Endothelial cell of umbilical vein (primary cell): Measurements from ENCODE around the gene POGLUT3. TPM values are rescaled to one million over a fixed set of nuclear protein-coding genes. Genes with fewer than 3 reads are reported as not detected.

ENCODE experiments used
- BruUV-seq: library from RNA; stranded (reverse); fragments of 400-500 nt; replicated peaks from 2 replicates; lab custom pipeline; 2021; lab: Mats Ljungman, UMichigan
- CTCF ChIA-PET: fragments of 300-600, 350-600 bp; sonication (Branson Sonifier 250); formaldehyde crosslinking; loops from one replicate; lab custom pipeline; 2021; ENCODE audit warnings: antibody characterized with exemption, inconsistent platforms; lab: Charles Lee
- POLR2A ChIA-PET: fragments of 300-600, 350-600 bp; sonication (Branson Sonifier 250); formaldehyde crosslinking; loops from one replicate; lab custom pipeline; 2021; ENCODE audit warnings: antibody characterized with exemption, inconsistent platforms; lab: Charles Lee
- DNase-seq: peaks from one replicate; pipeline ENCODE4 v3.0.0-alpha.2; 2011; ENCODE audit warnings: low read depth, low spot score
- FAIRE-seq: peaks from 2 replicates; lab custom pipeline; 2011; peaks lifted over from hg19 to GRCh38; lab: Jason Lieb, UNC
- H2AFZ ChIP-seq: 2 replicates; pipeline ENCODE4 v1.6.0; 2012; ENCODE audit warnings: low read depth, low read length, control low read depth, inconsistent platforms
- H3K27ac ChIP-seq: 2 replicates; pipeline ENCODE4 v1.5.1; 2011; ENCODE audit warnings: low read depth, mild to moderate bottlenecking, control low read depth, low read length, moderate library complexity; ENCODE audit not compliant: insufficient read depth
- H3K27me3 ChIP-seq, 2 experiments: 2 replicates each; pipeline versions ENCODE4 v1.6.0 to v1.6.1; 2011; ENCODE audit warnings: low read length in 2 of 2, mixed read lengths in 1 of 2; ENCODE audit not compliant: control insufficient read depth in 2 of 2, insufficient read depth in 2 of 2
- H3K36me3 ChIP-seq, 2 experiments: 2 replicates in 1 of 2; 3 replicates in 1 of 2; pipeline ENCODE4 v1.5.1; 2011; ENCODE audit warnings: low read length in 2 of 2, mild to moderate bottlenecking in 1 of 2, moderate library complexity in 1 of 2; ENCODE audit not compliant: control insufficient read depth in 2 of 2, insufficient read depth in 2 of 2; ENCODE audit errors: extremely low read depth in 1 of 2
- H3K4me1 ChIP-seq: 3 replicates; pipeline ENCODE4 v1.5.1; 2011; ENCODE audit warnings: mild to moderate bottlenecking, low read length; ENCODE audit not compliant: control insufficient read depth, insufficient read depth; ENCODE audit errors: extremely low read depth
- H3K4me2 ChIP-seq: 2 replicates; pipeline ENCODE4 v1.6.1; 2011; ENCODE audit warnings: low read length, control low read depth, mixed read lengths; ENCODE audit not compliant: insufficient read depth
- H3K4me3 ChIP-seq, 3 experiments: fragments of 200-600 bp in 1 of 3; sonication (generic), shearing (Covaris generic) in 1 of 3; replicated peaks in 1 of 3; 2 replicates each; pipeline ENCODE4 v1.5.1; 2011 to 2016; ENCODE audit warnings: control low read depth in 3 of 3, low read length in 3 of 3, mild to moderate bottlenecking in 2 of 3, inconsistent platforms in 1 of 3, low read depth in 1 of 3, moderate library complexity in 1 of 3; ENCODE audit not compliant: insufficient read depth in 1 of 3
- H3K79me2 ChIP-seq: 2 replicates; pipeline ENCODE4 v1.6.0; 2012; ENCODE audit warnings: low read length, inconsistent platforms; ENCODE audit not compliant: control insufficient read depth, insufficient read depth
- H3K9ac ChIP-seq: replicated peaks from 2 replicates; pipeline ENCODE3; 2011; ENCODE audit warnings: low read length, control low read depth; ENCODE audit not compliant: insufficient read depth; ENCODE audit errors: extremely low read depth
- H3K9me1 ChIP-seq: replicated peaks from 3 replicates; pipeline ENCODE4 v1.6.0; 2011; ENCODE audit warnings: mild to moderate bottlenecking, low read length; ENCODE audit not compliant: control insufficient read depth, insufficient read depth; ENCODE audit errors: extremely low read depth
- H3K9me3 ChIP-seq: replicated peaks from 2 replicates; pipeline ENCODE4 v1.5.1; 2012; ENCODE audit warnings: low read length, inconsistent platforms; ENCODE audit not compliant: control insufficient read depth, insufficient read depth
- H4K20me1 ChIP-seq: replicated peaks from 2 replicates; pipeline ENCODE3; 2011; ENCODE audit warnings: mild to moderate bottlenecking, low read length; ENCODE audit not compliant: control insufficient read depth, insufficient read depth; ENCODE audit errors: extremely low read depth
- FOS ChIP-seq: IDR thresholded peaks from 2 replicates; pipeline ENCODE4 v1.6.1; 2011; ENCODE audit warnings: mild to moderate bottlenecking, low read length, moderate library complexity, borderline replicate concordance; ENCODE audit not compliant: insufficient read depth
- GATA2 ChIP-seq: IDR thresholded peaks from 2 replicates; pipeline ENCODE4 v1.7.0; 2011; ENCODE audit warnings: low read depth, mild to moderate bottlenecking, moderate library complexity, mixed read lengths, low read length; ENCODE audit not compliant: insufficient read length, insufficient read depth
- POLR2A ChIP-seq: IDR thresholded peaks from 2 replicates; pipeline ENCODE4 v1.6.1; 2012; ENCODE audit warnings: low read depth, mild to moderate bottlenecking, control low read depth, low read length
- dilution Hi-C: fragments of 300-500 bp; cut with MboI; formaldehyde crosslinking; loops from one replicate; pipeline ENCODE4 v1.15.0; 2019; ENCODE audit warnings: low sequenced_read_pairs; ENCODE audit not compliant: extremely low pct_ligation_motif_present
- intact Hi-C: fragments of 100-400 bp; cut with micrococcal nuclease; formaldehyde crosslinking; loops from one replicate; pipeline ENCODE4 v1.10.0; 2022
- polyA plus RNA-seq, 4 experiments: library from polyadenylated mRNA; depleted of rRNA in 3 of 4; stranded (reverse) in 3 of 4; unstranded in 1 of 4; fragments of >200 nt; gene quantifications; 2 replicates each; pipeline versions ENCODE4 v1.2.1 to v1.2.3, GENCODE V29; 2011 to 2012; ENCODE audit warnings: missing spikeins in 1 of 4
- total RNA-seq: library from RNA; stranded (reverse); gene quantifications from 2 replicates; pipeline ENCODE4 v1.2.3, GENCODE V29; 2021
- TF ChIP-seq, protein P1 (sequence below): IDR thresholded peaks from 2 replicates; pipeline ENCODE4 v1.6.1; 2011; ENCODE audit not compliant: insufficient read depth, insufficient read length
- TF ChIP-seq, protein P2 (sequence below), 2 donors: IDR thresholded peaks; 1 replicate in 1 of 2; 2 replicates in 1 of 2; pipeline ENCODE4 v1.5.1; 2011; ENCODE audit warnings: low read length in 2 of 2, mild to moderate bottlenecking in 2 of 2, moderate library complexity in 2 of 2, control low read depth in 1 of 2, inconsistent platforms in 1 of 2, low read depth in 1 of 2; ENCODE audit not compliant: insufficient read depth in 1 of 2; ENCODE audit errors: extremely low read depth in 1 of 2

POGLUT3 gene
- total and polyA plus RNA-seq, 2 donors (not counting 3 experiments of a cell fraction or from before 2014, with no cell fraction given), result 14.3 to 46.4 TPM

DNA sequence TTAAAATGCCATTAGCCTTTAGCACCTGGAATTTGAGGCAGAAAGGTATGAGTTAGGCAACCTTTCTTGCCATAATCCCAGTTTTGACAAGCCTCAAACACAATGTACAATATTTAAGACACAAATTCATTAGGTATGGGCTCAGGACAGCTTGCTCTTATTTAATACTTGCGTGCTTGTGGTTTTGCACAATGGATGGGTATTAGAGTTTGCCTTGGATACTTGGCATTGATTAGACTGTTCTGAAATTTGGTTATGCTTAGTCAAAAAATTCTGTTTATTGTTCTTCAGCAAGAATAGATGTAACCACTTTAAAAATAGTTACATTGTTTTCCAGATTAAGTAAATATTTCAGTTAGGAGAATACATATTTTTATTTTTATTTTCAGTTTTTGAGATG lies 25.5 kb downstream of the POGLUT3 start:
- H3K9me1 ChIP-seq, result no peaks in the 10 kb centered on the region
- no peak overlapping the region for H3K4me3 ChIP-seq
- no peak overlapping the region for H3K4me2 ChIP-seq
- H4K20me1 ChIP-seq, result no peaks in the 10 kb centered on the region
- POLR2A ChIA-PET, result no interaction called here
- CTCF ChIA-PET, result no interaction called here
- no peak overlapping the region for H2AFZ ChIP-seq
- no peaks in the 10 kb centered on the region for H3K4me1 ChIP-seq
- DNase-seq (no peak), FAIRE-seq (no peak)
- dilution Hi-C loops (no loop called here), intact Hi-C loops (no loop called here)
- TF ChIP-seq, protein P1, sequence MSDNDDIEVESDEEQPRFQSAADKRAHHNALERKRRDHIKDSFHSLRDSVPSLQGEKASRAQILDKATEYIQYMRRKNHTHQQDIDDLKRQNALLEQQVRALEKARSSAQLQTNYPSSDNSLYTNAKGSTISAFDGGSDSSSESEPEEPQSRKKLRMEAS, result no peak
- TF ChIP-seq POLR2A (no peak), GATA2 (no peak)
- TF ChIP-seq, protein P2, sequence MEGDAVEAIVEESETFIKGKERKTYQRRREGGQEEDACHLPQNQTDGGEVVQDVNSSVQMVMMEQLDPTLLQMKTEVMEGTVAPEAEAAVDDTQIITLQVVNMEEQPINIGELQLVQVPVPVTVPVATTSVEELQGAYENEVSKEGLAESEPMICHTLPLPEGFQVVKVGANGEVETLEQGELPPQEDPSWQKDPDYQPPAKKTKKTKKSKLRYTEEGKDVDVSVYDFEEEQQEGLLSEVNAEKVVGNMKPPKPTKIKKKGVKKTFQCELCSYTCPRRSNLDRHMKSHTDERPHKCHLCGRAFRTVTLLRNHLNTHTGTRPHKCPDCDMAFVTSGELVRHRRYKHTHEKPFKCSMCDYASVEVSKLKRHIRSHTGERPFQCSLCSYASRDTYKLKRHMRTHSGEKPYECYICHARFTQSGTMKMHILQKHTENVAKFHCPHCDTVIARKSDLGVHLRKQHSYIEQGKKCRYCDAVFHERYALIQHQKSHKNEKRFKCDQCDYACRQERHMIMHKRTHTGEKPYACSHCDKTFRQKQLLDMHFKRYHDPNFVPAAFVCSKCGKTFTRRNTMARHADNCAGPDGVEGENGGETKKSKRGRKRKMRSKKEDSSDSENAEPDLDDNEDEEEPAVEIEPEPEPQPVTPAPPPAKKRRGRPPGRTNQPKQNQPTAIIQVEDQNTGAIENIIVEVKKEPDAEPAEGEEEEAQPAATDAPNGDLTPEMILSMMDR (IDR thresholded peaks at IDR 0.05; ENCODE audit: extremely low read depth in 1 of 2, insufficient read depth in 1 of 2, low read depth in 1 of 2, low read length in 2 of 2), result no peak
- H3K9ac ChIP-seq, result no peak overlapping the region
- H3K9me3 ChIP-seq, result no peaks in the 10 kb centered on the region
- no TSS peak for BruUV-seq
- no peaks in the 10 kb centered on the region for H3K79me2 ChIP-seq
- H3K27ac ChIP-seq, result no peak overlapping the region
- peaks cover 0 to 2% of the 10 kb centered on the region in 2 experiments for H3K36me3 ChIP-seq
- H3K27me3 ChIP-seq, result no peaks in the 10 kb centered on the region

DNA sequence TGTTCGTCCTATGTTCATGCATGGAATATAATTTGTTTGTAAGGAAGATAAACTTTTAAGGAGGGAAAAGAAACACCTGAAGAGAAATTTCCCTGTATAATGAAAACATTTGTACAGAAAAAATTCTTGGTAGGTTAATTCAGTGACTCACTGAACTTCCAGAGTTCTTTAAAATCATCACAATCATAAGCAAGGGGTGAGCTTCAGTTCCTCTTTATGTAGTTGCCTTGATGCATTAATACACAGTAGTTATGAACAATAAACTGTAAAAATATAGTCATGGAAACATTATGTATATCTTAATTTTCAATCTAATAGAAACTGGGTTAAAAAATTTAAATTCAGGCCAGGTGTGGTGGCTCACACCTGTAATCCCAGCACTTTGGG lies 29.7 kb downstream of the POGLUT3 start:
- DNase-seq, result no peak
- Histone ChIP-seq H3K9me1 (no peaks in the 10 kb centered on the region), H2AFZ (no peak overlapping the region), H3K9ac (no peak overlapping the region), H3K4me3 (no peak overlapping the region), H3K4me1 (peaks cover 3% of the 10 kb centered on the region), H3K36me3 (no peaks in the 10 kb centered on the region), H4K20me1 (no peaks in the 10 kb centered on the region), H3K79me2 (no peaks in the 10 kb centered on the region), H3K4me2 (no peak overlapping the region), H3K27me3 (no peaks in the 10 kb centered on the region), H3K27ac (no peak overlapping the region), H3K9me3 (no peaks in the 10 kb centered on the region)
- dilution Hi-C loops (no loop called here), intact Hi-C loops (loop anchor here (5.0 kb wide), 1 partner anchor 179 kb away; no protein-coding TSS in a partner anchor)
- FAIRE-seq, result no peak
- no TSS peak for BruUV-seq
- CTCF ChIA-PET, result no interaction called here
- POLR2A ChIA-PET, result interaction anchor here (0.6 kb wide), 1 partner anchor 12 kb away, joined by 3 read pairs; no protein-coding TSS in a partner anchor
- no peak for TF ChIP-seq GATA2
- TF ChIP-seq FOS, result no peak
- TF ChIP-seq, protein P1, result no peak
